ENCODE measurements around the gene ECE2. TPM values are rescaled to one million over a fixed set of nuclear protein-coding genes. Genes with fewer than 3 reads are reported as not detected.

The ECE2 gene
- total RNA-seq, 2 experiments from 2014 or later = not detected

GRCh38 chr3:184336547-184337398 is 61.0 kb downstream of the ECE2 start:
- peaks cover 8% of the 10 kb centered on the region for H3K4me1 ChIP-seq (ENCODE audit: insufficient read depth, low read length, poor library complexity, severe bottlenecking)
- H3K27ac ChIP-seq (ENCODE audit: low read depth, low read length, poor library complexity, severe bottlenecking) = no peak overlapping the region
- H3K36me3 ChIP-seq (ENCODE audit: insufficient read depth, low read length) = peaks cover 39% of the 10 kb centered on the region
- BruUV-seq (replicated peaks) = no TSS peak
- TF ChIP-seq EZH2phosphoT487 (IDR thresholded peaks at IDR 0.05; ENCODE audit: borderline replicate concordance, low read depth, low read length) = no peak
- TF ChIP-seq CTCF (conservative IDR thresholded peaks at IDR 0.05; ENCODE audit: low read length) = no peak
- CTCF ChIA-PET (ENCODE audit: unreplicated experiment) = no interaction called here
- POLR2A ChIA-PET = interaction anchor here (1.2 kb wide), 1 partner anchor 11 kb away, joined by 4 read pairs; no protein-coding TSS in a partner anchor
- H2AFZ ChIP-seq (ENCODE audit: low read length) = no peak overlapping the region
- no peaks in the 10 kb centered on the region for H3K9me3 ChIP-seq (ENCODE audit: low read length)
- peak overlapping the region; percentile 73; the same call in 1 of the 2 replicates for H3K4me2 ChIP-seq (ENCODE audit: low read length)
- intact Hi-C loops (cut with micrococcal nuclease; ENCODE audit: unreplicated experiment) = no loop called here
- H3K4me3 ChIP-seq (ENCODE audit: low read depth, low read length, poor library complexity, severe bottlenecking) = peak overlapping the region; percentile 64
- no peaks in the 10 kb centered on the region for H3K79me2 ChIP-seq (ENCODE audit: insufficient read depth, low read depth, low read length)
- peak; percentile 17 for DNase-seq (ENCODE audit: low spot score)
- H4K20me1 ChIP-seq (ENCODE audit: insufficient read depth, low read length) = peaks cover 4% of the 10 kb centered on the region; the same call in 1 of the 2 replicates
- H3K9me2 ChIP-seq (ENCODE audit: insufficient read depth, low read length) = no peaks in the 10 kb centered on the region

GRCh38 chr3:184337399-184337714 is 61.5 kb downstream of the ECE2 start, which contains the start of gene FAM131A:
Gene FAM131A (plus strand): TSS chr3:184337600. CDS start chr3:184337631, 31 bp downstream.
- Histone ChIP-seq H3K79me2 (ENCODE audit: insufficient read depth, low read depth, low read length) (no peaks in the 10 kb centered on the region), H3K4me1 (ENCODE audit: insufficient read depth, low read length, poor library complexity, severe bottlenecking) (peaks cover 8% of the 10 kb centered on the region), H3K9me3 (ENCODE audit: low read length) (no peaks in the 10 kb centered on the region), H3K27ac (ENCODE audit: low read depth, low read length, poor library complexity, severe bottlenecking) (no peak within 1 kb of the TSS), H3K4me2 (ENCODE audit: low read length) (peak within 1 kb of the TSS; percentile 73; the same call in 1 of the 2 replicates), H3K4me3 (ENCODE audit: low read depth, low read length, poor library complexity, severe bottlenecking) (no peak within 1 kb of the TSS), H3K9me2 (ENCODE audit: insufficient read depth, low read length) (no peaks in the 10 kb centered on the region), H2AFZ (ENCODE audit: low read length) (no peak within 1 kb of the TSS), H3K36me3 (ENCODE audit: insufficient read depth, low read length) (peaks cover 33% of the 10 kb centered on the region), H4K20me1 (ENCODE audit: insufficient read depth, low read length) (peaks cover 4% of the 10 kb centered on the region; the same call in 1 of the 2 replicates)
- no peak for DNase-seq (ENCODE audit: low spot score)
- intact Hi-C loops (cut with micrococcal nuclease; ENCODE audit: unreplicated experiment) = no loop called here
- no TSS peak for BruUV-seq (replicated peaks)
- ChIA-PET POLR2A (interaction anchor here (1.2 kb wide), 1 partner anchor 11 kb away, joined by 4 read pairs; no protein-coding TSS in a partner anchor), CTCF (ENCODE audit: unreplicated experiment) (no interaction called here)
- no peak for TF ChIP-seq EZH2phosphoT487 (IDR thresholded peaks at IDR 0.05; ENCODE audit: borderline replicate concordance, low read depth, low read length)
- TF ChIP-seq CTCF (conservative IDR thresholded peaks at IDR 0.05; ENCODE audit: low read length) = no peak

GRCh38 chr3:184337981-184338380 is 62.2 kb downstream of the ECE2 start:
- Histone ChIP-seq H4K20me1 (ENCODE audit: insufficient read depth, low read length) (peaks cover 4% of the 10 kb centered on the region; the same call in 1 of the 2 replicates), H3K9me2 (ENCODE audit: insufficient read depth, low read length) (no peaks in the 10 kb centered on the region), H3K27ac (ENCODE audit: low read depth, low read length, poor library complexity, severe bottlenecking) (no peak overlapping the region), H3K4me1 (ENCODE audit: insufficient read depth, low read length, poor library complexity, severe bottlenecking) (peaks cover 8% of the 10 kb centered on the region), H3K4me3 (ENCODE audit: low read depth, low read length, poor library complexity, severe bottlenecking) (no peak overlapping the region), H3K36me3 (ENCODE audit: insufficient read depth, low read length) (peaks cover 27% of the 10 kb centered on the region), H3K4me2 (ENCODE audit: low read length) (no peak overlapping the region), H2AFZ (ENCODE audit: low read length) (no peak overlapping the region), H3K9me3 (ENCODE audit: low read length) (no peaks in the 10 kb centered on the region), H3K79me2 (ENCODE audit: insufficient read depth, low read depth, low read length) (no peaks in the 10 kb centered on the region)
- intact Hi-C loops (cut with micrococcal nuclease; ENCODE audit: unreplicated experiment) = no loop called here
- POLR2A ChIA-PET = interaction anchor here (1.2 kb wide), 1 partner anchor 10 kb away, joined by 4 read pairs; no protein-coding TSS in a partner anchor
- BruUV-seq (replicated peaks) = no TSS peak
- TF ChIP-seq CTCF (conservative IDR thresholded peaks at IDR 0.05; ENCODE audit: low read length) (no peak), EZH2phosphoT487 (IDR thresholded peaks at IDR 0.05; ENCODE audit: borderline replicate concordance, low read depth, low read length) (no peak)
- CTCF ChIA-PET (ENCODE audit: unreplicated experiment) = no interaction called here
- DNase-seq (ENCODE audit: low spot score) = no peak

All from OCI-LY7 (cell line).